ENCODE data around the gene MAMLD1. TPM values are rescaled to one million over a fixed set of nuclear protein-coding genes. Genes with fewer than 3 reads are reported as not detected.

MAMLD1 gene
- total RNA-seq, 2 donors from 2014 or later, result 0.56 to 3.3 TPM

- H3K4me1 ChIP-seq, result peaks cover 0 to 11% of the 10 kb centered on the region in 2 donors
- H3K9me3 ChIP-seq, result no peaks in the 10 kb centered on the region
- DNase-seq (ENCODE audit: low spot score), result no peak
- H3K36me3 ChIP-seq, result no peaks in the 10 kb centered on the region
- no peak for TF ChIP-seq CTCF (IDR thresholded peaks at IDR 0.05)
- H3K27me3 ChIP-seq, result no peaks in the 10 kb centered on the region
- H3K27ac ChIP-seq, result peak overlapping the region; percentile 83 to 86
- peak overlapping the region; percentile 49 to 59 for H3K4me3 ChIP-seq
Observed at GRCh38 chrX:150365990-150366911, 3.1 kb downstream of the MAMLD1 start.

- DNase-seq (ENCODE audit: low spot score), result no peak
- Histone ChIP-seq H3K27ac (peak overlapping the region; percentile 83 to 86), H3K4me1 (peaks cover 0 to 3% of the 10 kb centered on the region in 2 donors), H3K36me3 (no peaks in the 10 kb centered on the region), H3K27me3 (no peaks in the 10 kb centered on the region), H3K4me3 (peak overlapping the region in 1 of 2 donors; percentile 59), H3K9me3 (no peaks in the 10 kb centered on the region)
- no peak for TF ChIP-seq CTCF (IDR thresholded peaks at IDR 0.05)
Observed at GRCh38 chrX:150366951-150367545, 3.9 kb downstream of the MAMLD1 start.

GRCh38 chrX:150370589-150371312 lies 7.6 kb downstream of the MAMLD1 start:
- Histone ChIP-seq H3K36me3 (no peaks in the 10 kb centered on the region), H3K27ac (no peak overlapping the region), H3K27me3 (no peaks in the 10 kb centered on the region), H3K9me3 (no peaks in the 10 kb centered on the region), H3K4me3 (no peak overlapping the region), H3K4me1 (no peaks in the 10 kb centered on the region)
- TF ChIP-seq CTCF (IDR thresholded peaks at IDR 0.05), result no peak
- no peak for DNase-seq (ENCODE audit: low spot score)

DNA sequence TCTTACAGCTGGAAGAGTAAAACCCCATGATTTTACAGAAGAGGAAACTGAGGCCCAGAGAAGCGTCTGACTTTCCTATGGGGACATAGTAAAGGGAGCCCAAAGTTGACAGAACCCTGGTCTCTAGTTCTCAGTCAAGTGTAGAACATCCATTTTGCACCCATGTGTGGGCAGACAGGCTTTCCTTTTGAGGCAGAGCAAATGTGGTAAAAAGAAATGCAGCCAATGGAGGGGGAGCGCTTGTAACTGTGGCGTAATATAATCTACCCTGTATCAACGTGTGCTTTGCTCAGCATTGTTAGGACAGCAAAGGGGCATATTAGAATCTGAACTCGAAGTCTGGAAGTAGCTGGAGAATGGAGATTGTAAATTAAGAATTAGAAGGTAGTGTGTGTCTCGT lies 8.8 kb downstream of the MAMLD1 start:
- TF ChIP-seq CTCF (IDR thresholded peaks at IDR 0.05), result no peak
- Histone ChIP-seq H3K27ac (peak overlapping the region in 1 of 2 donors; percentile 31), H3K36me3 (no peaks in the 10 kb centered on the region), H3K9me3 (no peaks in the 10 kb centered on the region), H3K4me1 (no peaks in the 10 kb centered on the region), H3K27me3 (no peaks in the 10 kb centered on the region), H3K4me3 (no peak overlapping the region)
- DNase-seq (ENCODE audit: low spot score), result no peak

DNA sequence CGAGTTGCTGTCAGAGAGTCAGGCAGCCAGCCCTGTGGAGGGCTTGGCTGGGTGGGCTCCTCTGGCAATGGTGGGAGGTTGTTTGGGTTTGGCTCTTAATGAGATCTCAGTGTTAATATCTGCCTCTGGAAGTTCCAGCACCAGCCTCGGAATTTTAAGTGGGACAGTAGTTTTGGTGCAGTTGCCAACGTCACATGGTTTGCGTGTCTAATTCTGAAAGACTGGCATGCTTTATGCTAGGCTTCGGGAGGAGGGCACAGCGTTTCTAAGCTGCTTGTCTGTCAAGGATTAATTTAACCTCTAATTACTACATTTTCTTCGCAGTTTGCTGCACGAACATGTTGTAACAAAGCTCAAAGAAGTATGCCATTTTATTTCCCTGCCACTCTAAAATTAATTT lies 9.2 kb downstream of the MAMLD1 start:
- Histone ChIP-seq H3K9me3 (no peaks in the 10 kb centered on the region), H3K4me3 (no peak overlapping the region), H3K27ac (peak overlapping the region in 1 of 2 donors; percentile 31), H3K4me1 (no peaks in the 10 kb centered on the region), H3K27me3 (no peaks in the 10 kb centered on the region), H3K36me3 (no peaks in the 10 kb centered on the region)
- no peak for DNase-seq (ENCODE audit: low spot score)
- no peak for TF ChIP-seq CTCF (IDR thresholded peaks at IDR 0.05)
